Adrenal gland (tissue), 12 donors: ENCODE results near the gene RRM1. TPM values are rescaled to one million over a fixed set of nuclear protein-coding genes. Genes with fewer than 3 reads are reported as not detected.

Source experiments
- DNase-seq, 7 donors: peaks; one replicate each; pipeline ENCODE4 v3.0.0-alpha.2; 2019 to 2020
- H3K27ac ChIP-seq, 5 donors: fragments of 200-600 bp; sonication (generic) in 4 of 5; 1 replicate in 3 of 5; 2 replicates in 2 of 5; pipeline versions ENCODE4 v1.5.1 to v1.8.0; 2016 to 2020; ENCODE audit warnings: mild to moderate bottlenecking in 1 of 5
- H3K27me3 ChIP-seq: fragments of 200-600 bp; 2 replicates; pipeline ENCODE4 v1.8.0; 2021
- H3K36me3 ChIP-seq, 2 donors: fragments of 200-600 bp; replicated peaks in 1 of 2; 1 replicate in 1 of 2; 2 replicates in 1 of 2; pipeline versions ENCODE4 v1.5.1 to v1.8.0; 2018 to 2022
- H3K4me1 ChIP-seq, 2 donors: fragments of 200-600 bp; replicated peaks in 1 of 2; 1 replicate in 1 of 2; 2 replicates in 1 of 2; pipeline versions ENCODE4 v1.5.1 to v1.8.0; 2018 to 2021
- H3K4me3 ChIP-seq, 4 donors: fragments of 200-600 bp; sonication (generic) in 3 of 4; one replicate each; pipeline ENCODE4 v1.5.1; 2016 to 2018
- H3K9me3 ChIP-seq, 3 donors: fragments of 200-600 bp; sonication (generic) in 1 of 3; replicated peaks in 1 of 3; 1 replicate in 2 of 3; 2 replicates in 1 of 3; pipeline versions ENCODE4 v1.5.1 to v1.8.0; 2016 to 2021
- CTCF ChIP-seq, 6 experiments: fragments of 450-650 bp in 4 of 6; fragments of 200-600 bp in 2 of 6; sonication (generic) in 1 of 6; IDR thresholded peaks; 1 replicate in 5 of 6; 2 replicates in 1 of 6; pipeline versions ENCODE4 v1.5.1 to v1.8.0; 2016 to 2021; ENCODE audit warnings: antibody characterized with exemption in 6 of 6, mild to moderate bottlenecking in 2 of 6, moderate library complexity in 1 of 6
- POLR2A ChIP-seq, 2 donors: fragments of 450-650 bp; IDR thresholded peaks; one replicate each; pipeline ENCODE4 v1.6.1; 2017; ENCODE audit warnings: antibody characterized with exemption in 2 of 2, mild to moderate bottlenecking in 2 of 2, moderate library complexity in 1 of 2
- WGBS, 4 donors: extraction: QIAGEN DNeasy Blood & Tissue Kit in 2 of 4; methylation state at CpG; one replicate each; pipeline versions ENCODE4 v1.1.5 to v1.1.7; 2013 to 2017; 5-methylcytosine and 5-hydroxymethylcytosine counted together
- intact Hi-C, 2 donors: fragments of 100-400 bp; cut with DNase I; formaldehyde crosslinking; loops; one replicate each; pipeline versions ENCODE4 v1.14.1 to v1.15.0; 2022 to 2023
- polyA plus RNA-seq, 3 donors: library from polyadenylated mRNA; stranded (reverse); fragments of 200-250 nt in 2 of 3; fragments of 350-450 nt in 1 of 3; fragmentation: Illumina TruSeq in 1 of 3; extraction: RNeasy Lipid Tissue Mini Kit (QIAGEN cat#74804) in 1 of 3; gene quantifications; one replicate each; pipeline ENCODE4 v1.2.3, GENCODE V29; 2013 to 2014
- total RNA-seq, 9 donors: library from RNA; depleted of rRNA in 4 of 9; stranded (reverse); fragments of >200 nt in 4 of 9; fragments of 120-200 nt in 1 of 9; fragmentation: NEBNext Ultra II Directional in 1 of 9; extraction: Animal tissue kit (Norgen Biotek cat#: 25700) in 1 of 9; gene quantifications; one replicate each; pipeline versions ENCODE4 v1.1.0 to v1.2.4, GENCODE V29; 2013 to 2023
- donor health status: healthy with polysubstance abuse.
- donor health status: Bipolar disorder and iron deficiency.
- donor health status: DM: yes; HTN: yes; CAD: no.
- donor health status: DM: no; HTN: no; CAD: no.
- donor health status: DM: no; HTN: no; CAD: no.
- donor health status: DM: yes; HTN: yes; CAD: no.

The RRM1 gene
- total and polyA plus RNA-seq, 12 donors, result 7.2 to 99.3 (median 58.8) TPM

- 78 to 85% (median 80%) methylated on average over 4 of the region's 4 CpGs for WGBS, 4 donors
- Histone ChIP-seq H3K27ac (no peak overlapping the region), H3K4me3 (no peak overlapping the region), H3K4me1 (peaks cover 0 to 20% of the 10 kb centered on the region in 2 donors), H3K36me3 (peaks cover 0 to 16% of the 10 kb centered on the region in 2 donors), H3K9me3 (no peaks in the 10 kb centered on the region), H3K27me3 (no peaks in the 10 kb centered on the region)
- DNase-seq, result no peak
- intact Hi-C loops, result no loop called here
- TF ChIP-seq POLR2A (IDR thresholded peaks at IDR 0.05), result no peak
- TF ChIP-seq CTCF (IDR thresholded peaks at IDR 0.05), result no peak
Observed at GRCh38 chr11:4060182-4060923, 34.2 kb upstream of the RRM1 start.

GRCh38 chr11:4061700-4062099, 32.9 kb upstream of the RRM1 start:
- TF ChIP-seq POLR2A (IDR thresholded peaks at IDR 0.05) (no peak), CTCF (IDR thresholded peaks at IDR 0.05) (no peak)
- no peak for DNase-seq
- H3K9me3 ChIP-seq, result no peaks in the 10 kb centered on the region
- 94 to 96% (median 95%) methylated on average over 1 of the region's 1 CpG for WGBS, 4 donors
- H3K36me3 ChIP-seq, result peaks cover 0 to 16% of the 10 kb centered on the region in 2 donors
- no peaks in the 10 kb centered on the region for H3K27me3 ChIP-seq
- no peak overlapping the region for H3K27ac ChIP-seq
- no peak overlapping the region for H3K4me3 ChIP-seq
- intact Hi-C loops, result no loop called here
- H3K4me1 ChIP-seq, result peaks cover 0 to 20% of the 10 kb centered on the region in 2 donors

- Histone ChIP-seq H3K36me3 (peaks cover 0 to 16% of the 10 kb centered on the region in 2 donors), H3K27ac (no peak overlapping the region), H3K4me1 (peaks cover 0 to 13% of the 10 kb centered on the region in 2 donors), H3K27me3 (no peaks in the 10 kb centered on the region), H3K4me3 (no peak overlapping the region), H3K9me3 (no peaks in the 10 kb centered on the region)
- no peak for DNase-seq
- intact Hi-C loops, result no loop called here
- TF ChIP-seq CTCF (IDR thresholded peaks at IDR 0.05) (no peak), POLR2A (IDR thresholded peaks at IDR 0.05) (no peak)
- WGBS, 4 donors, result 77 to 88% (median 84%) methylated on average over 3 of the region's 3 CpGs
Observed at GRCh38 chr11:4063348-4063747, 31.3 kb upstream of the RRM1 start.

- DNase-seq, result no peak
- H3K27me3 ChIP-seq, result no peaks in the 10 kb centered on the region
- H3K36me3 ChIP-seq, result peaks cover 0 to 13% of the 10 kb centered on the region in 2 donors
- WGBS, 4 donors, result 82 to 100% (median 92%) methylated on average over 1 of the region's 1 CpG
- H3K4me1 ChIP-seq, result peaks cover 0 to 11% of the 10 kb centered on the region in 2 donors
- no peaks in the 10 kb centered on the region for H3K9me3 ChIP-seq
- no peak for TF ChIP-seq CTCF (IDR thresholded peaks at IDR 0.05)
- no peak for TF ChIP-seq POLR2A (IDR thresholded peaks at IDR 0.05)
- intact Hi-C loops, result no loop called here
- no peak overlapping the region for H3K27ac ChIP-seq
- no peak overlapping the region for H3K4me3 ChIP-seq
Observed at GRCh38 chr11:4064278-4064955, 30.2 kb upstream of the RRM1 start.
